T-cell (primary cell): ENCODE measurements around the gene SFSWAP. TPM values are rescaled to one million over a fixed set of nuclear protein-coding genes. Genes with fewer than 3 reads are reported as not detected.
"Not testable (repeated sequence)": the region's sequence is repeated elsewhere in the genome, so short reads cannot be mapped to it uniquely, and the experiment has no call there.

Experiments used
- ATAC-seq, 4 experiments: fragments of 200-7000 bp in 3 of 4; fragments of 150-1000 bp in 1 of 4; cut with Tn5 transposase; replicated peaks in 1 of 4; 1 replicate in 3 of 4; 2 replicates in 1 of 4; pipeline ENCODE4 v1.10.0; 2021; ENCODE audit warnings: moderate library complexity in 3 of 4, mild to moderate bottlenecking in 2 of 4, moderate number of reproducible peaks in 1 of 4
- CTCF ChIA-PET, 2 donors: fragments of 300-600 bp; sonication (Branson Sonifier 250); formaldehyde crosslinking; loops; one replicate each; lab custom pipeline; 2022; ENCODE audit warnings: antibody characterized with exemption in 2 of 2; lab: Charles Lee
- POLR2A ChIA-PET, 2 donors: fragments of 300-600 bp; sonication (Branson Sonifier 250); formaldehyde crosslinking; loops; one replicate each; lab custom pipeline; 2022; ENCODE audit warnings: antibody characterized with exemption in 2 of 2; lab: Charles Lee
- DNase-seq, 35 experiments: peaks; one replicate each; pipeline versions ENCODE4 v3.0.0 to v3.0.0-alpha.2; 2013 to 2023
- H3K27ac ChIP-seq: one replicate; pipeline ENCODE4 v1.5.1; 2013; ENCODE audit warnings: low read length
- H3K27me3 ChIP-seq, 2 experiments: replicated peaks in 1 of 2; 1 replicate in 1 of 2; 2 replicates in 1 of 2; pipeline versions ENCODE4 v1.6.1 to v1.7.0; 2013; ENCODE audit warnings: low read length in 1 of 2, mixed read lengths in 1 of 2; ENCODE audit not compliant: control insufficient read depth in 2 of 2, insufficient read depth in 2 of 2; ENCODE audit errors: extremely low read depth in 1 of 2
- H3K36me3 ChIP-seq, 2 donors: 1 replicate in 1 of 2; 2 replicates in 1 of 2; pipeline versions ENCODE4 v1.6.1 to v1.7.0; 2013; ENCODE audit warnings: low read length in 1 of 2; ENCODE audit not compliant: control insufficient read depth in 2 of 2, insufficient read depth in 1 of 2; ENCODE audit errors: extremely low read depth in 1 of 2
- H3K4me1 ChIP-seq, 2 experiments: 1 replicate in 1 of 2; 2 replicates in 1 of 2; pipeline versions ENCODE4 v1.6.1 to v1.7.0; 2013; ENCODE audit warnings: low read length in 2 of 2, mixed read lengths in 1 of 2; ENCODE audit not compliant: insufficient read depth in 2 of 2, control insufficient read depth in 1 of 2; ENCODE audit errors: extremely low read depth in 1 of 2
- H3K4me3 ChIP-seq, 2 donors: 1 replicate in 1 of 2; 2 replicates in 1 of 2; pipeline versions ENCODE4 v1.5.1 to v1.7.0; 2013; ENCODE audit warnings: mild to moderate bottlenecking in 2 of 2, low read length in 1 of 2, moderate library complexity in 1 of 2; ENCODE audit not compliant: control insufficient read depth in 1 of 2; ENCODE audit errors: extremely low read depth in 1 of 2
- H3K9me3 ChIP-seq: 2 replicates; pipeline ENCODE4 v1.7.0; 2013
- H3K27ac Mint-ChIP-seq, 2 donors: one replicate each; pipeline ENCODE4 v1.8.0; 2020 to 2021; ENCODE audit warnings: mild to moderate bottlenecking in 2 of 2, mixed read lengths in 2 of 2
- H3K27me3 Mint-ChIP-seq, 2 donors: one replicate each; pipeline ENCODE4 v1.8.0; 2021 to 2022; ENCODE audit warnings: mixed read lengths in 2 of 2
- H3K36me3 Mint-ChIP-seq: one replicate; pipeline ENCODE4 v1.8.0; 2021; ENCODE audit warnings: mixed read lengths
- H3K4me1 Mint-ChIP-seq, 3 donors: one replicate each; pipeline ENCODE4 v1.8.0; 2020 to 2022; ENCODE audit warnings: mixed read lengths in 3 of 3, mild to moderate bottlenecking in 1 of 3
- H3K4me3 Mint-ChIP-seq, 3 donors: one replicate each; pipeline ENCODE4 v1.8.0; 2020 to 2022; ENCODE audit warnings: mild to moderate bottlenecking in 3 of 3, mixed read lengths in 3 of 3, moderate library complexity in 3 of 3
- H3K9me3 Mint-ChIP-seq, 3 donors: one replicate each; pipeline ENCODE4 v1.8.0; 2020 to 2022; ENCODE audit warnings: mixed read lengths in 3 of 3
- WGBS: methylation state at CpG from one replicate; pipeline ENCODE4 v1.1.5; 2013; ENCODE audit warnings: missing lambda C conversion rate; ENCODE audit not compliant: insufficient coverage; 5-methylcytosine and 5-hydroxymethylcytosine counted together
- total RNA-seq, 35 experiments: library from RNA in 6 of 35; stranded (reverse) in 6 of 35; fragments of 120-200 nt in 1 of 35; gene quantifications; one replicate each; pipeline versions ENCODE4 v1.2.1 to v1.2.4 and lab custom pipeline; 2013 to 2026

The SFSWAP gene
- total RNA-seq, 5 donors from 2014 or later (not counting 1 experiment from before 2014, with no cell fraction given) = 95.7 to 110 (median 106) TPM

DNA sequence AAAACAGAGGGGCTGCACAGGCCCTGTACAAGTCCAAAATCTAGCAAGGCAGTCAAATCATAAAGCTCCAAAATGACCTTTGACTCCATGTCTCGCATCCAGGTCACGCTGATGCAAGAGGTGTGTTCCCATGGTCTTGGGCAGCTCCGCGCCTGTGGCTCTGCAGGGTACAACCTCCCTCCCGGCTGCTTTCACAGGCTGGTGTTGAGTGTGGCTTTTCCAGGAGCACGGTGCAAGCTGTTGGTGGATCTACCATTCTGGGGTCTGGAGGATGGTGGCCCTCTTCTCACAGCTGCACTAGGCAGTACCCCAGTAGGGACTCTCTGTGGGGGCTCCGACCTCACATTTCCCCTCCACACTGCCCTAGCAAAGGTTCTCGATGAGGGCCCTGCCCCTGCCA lies 32.5 kb downstream of the SFSWAP start:
- H3K27me3 ChIP-seq, H3K4me3 ChIP-seq, ATAC-seq, H3K4me3 Mint-ChIP-seq, CTCF ChIA-PET, POLR2A ChIA-PET, H3K4me1 Mint-ChIP-seq, H3K27me3 Mint-ChIP-seq, H3K27ac Mint-ChIP-seq, H3K4me1 ChIP-seq, H3K9me3 ChIP-seq, H3K27ac ChIP-seq, DNase-seq: not testable (repeated sequence)
- WGBS = 100% methylated on average over 5 of the region's 8 CpGs
- peaks cover 62% of the 10 kb centered on the region for H3K36me3 Mint-ChIP-seq
- H3K36me3 ChIP-seq = peaks cover 15 to 70% of the 10 kb centered on the region in 2 donors
- H3K9me3 Mint-ChIP-seq = peaks cover 0 to 17% (median 8%) of the 10 kb centered on the region in 3 donors

GRCh38 chr12:131743880-131744279 lies 33.0 kb downstream of the SFSWAP start:
- CTCF ChIA-PET, H3K27ac Mint-ChIP-seq, H3K9me3 ChIP-seq, POLR2A ChIA-PET, H3K4me1 ChIP-seq, H3K27me3 ChIP-seq, H3K4me1 Mint-ChIP-seq, H3K27ac ChIP-seq, H3K27me3 Mint-ChIP-seq, ATAC-seq, DNase-seq, H3K4me3 ChIP-seq, H3K4me3 Mint-ChIP-seq: not testable (repeated sequence)
- 100% methylated on average over 4 of the region's 4 CpGs for WGBS
- peaks cover 15 to 73% of the 10 kb centered on the region in 2 donors for H3K36me3 ChIP-seq
- peaks cover 65% of the 10 kb centered on the region for H3K36me3 Mint-ChIP-seq
- peaks cover 0 to 17% (median 8%) of the 10 kb centered on the region in 3 donors for H3K9me3 Mint-ChIP-seq

GRCh38 chr12:131744675-131745074 lies 33.8 kb downstream of the SFSWAP start:
- H3K27me3 ChIP-seq, ATAC-seq, H3K27ac Mint-ChIP-seq, H3K9me3 ChIP-seq, H3K27me3 Mint-ChIP-seq, CTCF ChIA-PET, DNase-seq, H3K4me1 ChIP-seq, H3K4me1 Mint-ChIP-seq, H3K4me3 ChIP-seq, POLR2A ChIA-PET, H3K27ac ChIP-seq, H3K4me3 Mint-ChIP-seq: not testable (repeated sequence)
- H3K36me3 Mint-ChIP-seq = peaks cover 68% of the 10 kb centered on the region
- H3K36me3 ChIP-seq = peaks cover 15 to 78% of the 10 kb centered on the region in 2 donors
- peaks cover 0 to 17% (median 8%) of the 10 kb centered on the region in 3 donors for H3K9me3 Mint-ChIP-seq
- WGBS = no CpG with 5 or more reads among the region's 1 CpG

DNA sequence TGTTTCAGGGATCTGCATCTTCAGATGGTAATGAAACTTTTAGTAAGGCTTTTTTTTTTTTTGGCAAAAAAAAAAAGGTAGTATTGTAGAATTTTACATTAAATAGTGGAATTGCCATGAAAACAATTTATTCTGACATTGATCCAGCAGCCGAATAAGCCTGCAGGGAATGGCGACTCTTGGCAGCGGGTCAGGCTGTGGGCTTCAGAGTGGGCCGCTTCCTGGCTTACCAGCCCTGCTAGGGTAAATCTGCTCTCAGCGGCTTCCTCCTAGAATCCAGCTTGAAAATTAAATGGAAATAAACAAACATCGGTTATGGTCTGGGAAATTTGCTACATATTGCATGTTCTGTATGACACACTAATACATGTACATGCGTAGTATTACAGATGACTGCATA lies 34.8 kb downstream of the SFSWAP start:
- H3K36me3 Mint-ChIP-seq = peaks cover 60% of the 10 kb centered on the region
- H3K4me1 Mint-ChIP-seq = peaks cover 0 to 4% (median 3%) of the 10 kb centered on the region in 3 donors
- POLR2A ChIA-PET = no interaction called here
- no peaks in the 10 kb centered on the region for H3K4me1 ChIP-seq
- no peak overlapping the region for H3K4me3 ChIP-seq
- no peak overlapping the region for H3K27ac Mint-ChIP-seq
- CTCF ChIA-PET = interaction anchor here in 1 of 2 donors (1.6 kb wide), 1 partner anchor 10 kb away, joined by 3 read pairs; no protein-coding TSS in a partner anchor
- no peaks in the 10 kb centered on the region for H3K27me3 Mint-ChIP-seq
- DNase-seq = no peak
- WGBS = 100% methylated on average over 2 of the region's 7 CpGs
- peaks cover 15 to 78% of the 10 kb centered on the region in 2 donors for H3K36me3 ChIP-seq
- H3K4me3 Mint-ChIP-seq = no peak overlapping the region
- peaks cover 2% of the 10 kb centered on the region for H3K9me3 ChIP-seq
- H3K9me3 Mint-ChIP-seq = peaks cover 0 to 17% (median 8%) of the 10 kb centered on the region in 3 donors
- H3K27ac ChIP-seq = no peak overlapping the region
- no peaks in the 10 kb centered on the region for H3K27me3 ChIP-seq
- no peak for ATAC-seq

- no peak overlapping the region for H3K27ac Mint-ChIP-seq
- no peaks in the 10 kb centered on the region for H3K27me3 Mint-ChIP-seq
- H3K9me3 Mint-ChIP-seq = peaks cover 0 to 16% (median 8%) of the 10 kb centered on the region in 3 donors
- peaks cover 60% of the 10 kb centered on the region for H3K36me3 Mint-ChIP-seq
- H3K4me3 ChIP-seq = no peak overlapping the region
- peaks cover 2% of the 10 kb centered on the region for H3K9me3 ChIP-seq
- no peak for DNase-seq
- no peaks in the 10 kb centered on the region for H3K4me1 ChIP-seq
- ChIA-PET POLR2A (interaction anchor here in 1 of 2 donors (1.2 kb wide), 1 partner anchor 18 kb away, joined by 3 read pairs; no protein-coding TSS in a partner anchor), CTCF (interaction anchor here (0.6 to 1.6 kb wide), 3 partner anchors 8 to 862 kb away, joined by 3 to 4 read pairs (median 3); no protein-coding TSS in a partner anchor)
- 95% methylated on average over 10 of the region's 12 CpGs for WGBS
- no peak for ATAC-seq
- H3K27me3 ChIP-seq = no peaks in the 10 kb centered on the region
- peaks cover 0 to 4% (median 3%) of the 10 kb centered on the region in 3 donors for H3K4me1 Mint-ChIP-seq
- peaks cover 11 to 82% of the 10 kb centered on the region in 2 donors for H3K36me3 ChIP-seq
- H3K4me3 Mint-ChIP-seq = no peak overlapping the region
- no peak overlapping the region for H3K27ac ChIP-seq
Measured at GRCh38 chr12:131747276-131748177, 36.6 kb downstream of the SFSWAP start.

GRCh38 chr12:131749618-131750315 lies 38.9 kb downstream of the SFSWAP start:
- no peaks in the 10 kb centered on the region for H3K27me3 Mint-ChIP-seq
- Histone ChIP-seq H3K27ac (no peak overlapping the region), H3K4me1 (no peaks in the 10 kb centered on the region), H3K36me3 (peaks cover 6 to 80% of the 10 kb centered on the region in 2 donors), H3K4me3 (no peak overlapping the region), H3K27me3 (no peaks in the 10 kb centered on the region), H3K9me3 (no peaks in the 10 kb centered on the region)
- peaks cover 56% of the 10 kb centered on the region for H3K36me3 Mint-ChIP-seq
- H3K4me1 Mint-ChIP-seq = peaks cover 0 to 4% (median 3%) of the 10 kb centered on the region in 3 donors
- 99% methylated on average over 9 of the region's 19 CpGs for WGBS
- CTCF ChIA-PET = no interaction called here
- H3K4me3 Mint-ChIP-seq = no peak overlapping the region
- POLR2A ChIA-PET = no interaction called here
- no peak overlapping the region for H3K27ac Mint-ChIP-seq
- no peak for ATAC-seq
- DNase-seq = no peak
- H3K9me3 Mint-ChIP-seq = peaks cover 0 to 3% (median 2%) of the 10 kb centered on the region in 3 donors
